ENCODE results near the gene NUP210L.
"Not testable (repeated sequence)": the region's sequence is repeated elsewhere in the genome, so short reads cannot be mapped to it uniquely, and the experiment has no call there.

Gene NUP210L

GRCh38 chr1:153995640-153996039 is 159.2 kb downstream of the NUP210L start:
- no peak overlapping the region for H3K4me3 ChIP-seq (ENCODE audit: low read depth, low read length)

- H3K4me3 ChIP-seq (ENCODE audit: low read depth, low read length) = no peak overlapping the region
Measured at GRCh38 chr1:153995202-153995601, 159.7 kb downstream of the NUP210L start.

GRCh38 chr1:153991806-153992205 is 163.1 kb downstream of the NUP210L start:
- peak overlapping the region; percentile 82 for H3K4me3 ChIP-seq (ENCODE audit: low read depth, low read length)

GRCh38 chr1:153991151-153991630 is 163.7 kb downstream of the NUP210L start:
- peak overlapping the region; percentile 82 for H3K4me3 ChIP-seq (ENCODE audit: low read depth, low read length)

- peak within 1 kb of the TSS; percentile 82 for H3K4me3 ChIP-seq (ENCODE audit: low read depth, low read length)
Measured at GRCh38 chr1:153990468-153991150, 164.3 kb downstream of the NUP210L start, which contains the start of gene RPS27. RPS27 (plus strand) TSS chr1:153990762; CDS start chr1:153990797, 35 bp downstream.

GRCh38 chr1:153987621-153988020 is 167.3 kb downstream of the NUP210L start:
- H3K4me3 ChIP-seq (ENCODE audit: low read depth, low read length) = no peak overlapping the region

- peak within 1 kb of the TSS; percentile 96 for H3K4me3 ChIP-seq (ENCODE audit: low read depth, low read length)
Measured at GRCh38 chr1:153985941-153986761, 168.7 kb downstream of the NUP210L start, which contains the start of gene RAB13. RAB13 (minus strand) TSS chr1:153986339; CDS start chr1:153986236, 103 bp downstream.

GRCh38 chr1:153985341-153985912 is 169.4 kb downstream of the NUP210L start:
- H3K4me3 ChIP-seq (ENCODE audit: low read depth, low read length) = peak overlapping the region; percentile 96

GRCh38 chr1:153984123-153984894 is 170.6 kb downstream of the NUP210L start:
- peak overlapping the region; percentile 96 for H3K4me3 ChIP-seq (ENCODE audit: low read depth, low read length)

GRCh38 chr1:153981735-153982134 is 173.1 kb downstream of the NUP210L start:
- H3K4me3 ChIP-seq (ENCODE audit: low read depth, low read length) = not testable (repeated sequence)

- not testable (repeated sequence) for H3K4me3 ChIP-seq (ENCODE audit: low read depth, low read length)
Measured at GRCh38 chr1:153979091-153979490, 175.8 kb downstream of the NUP210L start.

GRCh38 chr1:153978274-153978909 is 176.5 kb downstream of the NUP210L start:
- peak overlapping the region; percentile 85 for H3K4me3 ChIP-seq (ENCODE audit: low read depth, low read length)

GRCh38 chr1:153977250-153978240 is 177.3 kb downstream of the NUP210L start, which contains the start of gene JTB:
JTB (minus strand) TSS chr1:153977674; CDS start chr1:153977252, 422 bp downstream.
- H3K4me3 ChIP-seq (ENCODE audit: low read depth, low read length) = peak within 1 kb of the TSS; percentile 85

- peak overlapping the region; percentile 85 for H3K4me3 ChIP-seq (ENCODE audit: low read depth, low read length)
Measured at GRCh38 chr1:153976819-153977249, 178.0 kb downstream of the NUP210L start.

GRCh38 chr1:153973525-153973924 is 181.3 kb downstream of the NUP210L start:
- no peak overlapping the region for H3K4me3 ChIP-seq (ENCODE audit: low read depth, low read length)

- H3K4me3 ChIP-seq (ENCODE audit: low read depth, low read length) = no peak overlapping the region
Measured at GRCh38 chr1:153973071-153973470, 181.8 kb downstream of the NUP210L start.

- H3K4me3 ChIP-seq (ENCODE audit: low read depth, low read length) = no peak overlapping the region
Measured at GRCh38 chr1:153970346-153970745, 184.5 kb downstream of the NUP210L start.

- H3K4me3 ChIP-seq (ENCODE audit: low read depth, low read length) = no peak overlapping the region
Measured at GRCh38 chr1:153968972-153969371, 185.9 kb downstream of the NUP210L start.

GRCh38 chr1:153968408-153968807 is 186.5 kb downstream of the NUP210L start:
- H3K4me3 ChIP-seq (ENCODE audit: low read depth, low read length) = peak overlapping the region; percentile 13
